Suprapubic skin (tissue), 4 donors: ENCODE measurements around the gene MFAP3.

Experiments used
- EP300 ChIP-seq: sonication (generic); formaldehyde crosslinking; IDR thresholded peaks from one replicate; pipeline ENCODE4 v1.6.1; 2017; ENCODE audit warnings: antibody characterized with exemption
- POLR2A ChIP-seq, 2 donors: fragments of 450-650 bp; IDR thresholded peaks; one replicate each; pipeline ENCODE4 v1.6.1; 2017; ENCODE audit warnings: antibody characterized with exemption in 2 of 2, mild to moderate bottlenecking in 2 of 2, moderate library complexity in 2 of 2
- POLR2AphosphoS5 ChIP-seq, 3 donors: sonication (generic); formaldehyde crosslinking; IDR thresholded peaks; one replicate each; pipeline ENCODE4 v1.6.1; 2017; ENCODE audit warnings: antibody characterized with exemption in 3 of 3
- TF ChIP-seq, protein P1 (sequence below), 2 donors: fragments of 200-600 bp in 1 of 2; fragments of 450-650 bp in 1 of 2; sonication (generic) in 1 of 2; IDR thresholded peaks; one replicate each; pipeline ENCODE4 v1.5.1; 2016 to 2019; ENCODE audit warnings: antibody characterized with exemption in 2 of 2, mild to moderate bottlenecking in 1 of 2, moderate library complexity in 1 of 2

DNA sequence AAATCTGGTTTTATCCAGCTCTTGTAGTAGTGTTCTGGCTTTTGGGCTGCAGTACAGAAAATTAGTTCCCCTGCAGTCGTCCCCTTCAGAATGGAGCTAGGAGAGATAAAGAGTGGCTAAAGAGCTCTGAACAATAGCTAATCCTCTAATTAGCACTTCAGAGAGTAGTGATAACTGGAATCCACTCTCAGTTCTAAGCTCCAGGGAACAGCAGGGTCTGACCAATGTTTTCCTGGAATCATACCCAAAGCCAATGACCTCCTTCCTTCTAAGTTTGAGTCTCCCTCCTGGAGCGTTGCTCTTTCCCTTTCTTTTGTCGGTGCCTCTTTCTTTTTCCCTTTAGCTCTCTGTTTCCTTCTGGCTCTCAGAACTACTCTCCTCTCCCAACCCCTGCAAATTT, 47.4 kb downstream of the MFAP3 start:
- TF ChIP-seq, protein P1, sequence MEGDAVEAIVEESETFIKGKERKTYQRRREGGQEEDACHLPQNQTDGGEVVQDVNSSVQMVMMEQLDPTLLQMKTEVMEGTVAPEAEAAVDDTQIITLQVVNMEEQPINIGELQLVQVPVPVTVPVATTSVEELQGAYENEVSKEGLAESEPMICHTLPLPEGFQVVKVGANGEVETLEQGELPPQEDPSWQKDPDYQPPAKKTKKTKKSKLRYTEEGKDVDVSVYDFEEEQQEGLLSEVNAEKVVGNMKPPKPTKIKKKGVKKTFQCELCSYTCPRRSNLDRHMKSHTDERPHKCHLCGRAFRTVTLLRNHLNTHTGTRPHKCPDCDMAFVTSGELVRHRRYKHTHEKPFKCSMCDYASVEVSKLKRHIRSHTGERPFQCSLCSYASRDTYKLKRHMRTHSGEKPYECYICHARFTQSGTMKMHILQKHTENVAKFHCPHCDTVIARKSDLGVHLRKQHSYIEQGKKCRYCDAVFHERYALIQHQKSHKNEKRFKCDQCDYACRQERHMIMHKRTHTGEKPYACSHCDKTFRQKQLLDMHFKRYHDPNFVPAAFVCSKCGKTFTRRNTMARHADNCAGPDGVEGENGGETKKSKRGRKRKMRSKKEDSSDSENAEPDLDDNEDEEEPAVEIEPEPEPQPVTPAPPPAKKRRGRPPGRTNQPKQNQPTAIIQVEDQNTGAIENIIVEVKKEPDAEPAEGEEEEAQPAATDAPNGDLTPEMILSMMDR (IDR thresholded peaks at IDR 0.05) = no peak
- TF ChIP-seq POLR2A (IDR thresholded peaks at IDR 0.05) (no peak), POLR2AphosphoS5 (IDR thresholded peaks at IDR 0.05) (no peak), EP300 (no peak)
